Keratinocyte (primary cell): ENCODE measurements around the gene POLDIP2.

Experiments
- EZH2 ChIP-seq: IDR thresholded peaks from one replicate; pipeline ENCODE4 v1.6.1; 2012; ENCODE audit warnings: inconsistent platforms, mild to moderate bottlenecking, low read length, moderate library complexity
- TF ChIP-seq, protein P1 (sequence below), 3 experiments: IDR thresholded peaks in 1 of 3; conservative IDR thresholded peaks in 1 of 3; optimal IDR thresholded peaks in 1 of 3; 2 replicates in 2 of 3; 3 replicates in 1 of 3; pipeline versions ENCODE3 to v1.5.1; 2011; ENCODE audit warnings: low read length in 3 of 3, mild to moderate bottlenecking in 3 of 3, moderate library complexity in 2 of 3, control low read depth in 1 of 3, inconsistent platforms in 1 of 3; ENCODE audit not compliant: insufficient read depth in 2 of 3; ENCODE audit errors: extremely low read depth in 1 of 3

DNA sequence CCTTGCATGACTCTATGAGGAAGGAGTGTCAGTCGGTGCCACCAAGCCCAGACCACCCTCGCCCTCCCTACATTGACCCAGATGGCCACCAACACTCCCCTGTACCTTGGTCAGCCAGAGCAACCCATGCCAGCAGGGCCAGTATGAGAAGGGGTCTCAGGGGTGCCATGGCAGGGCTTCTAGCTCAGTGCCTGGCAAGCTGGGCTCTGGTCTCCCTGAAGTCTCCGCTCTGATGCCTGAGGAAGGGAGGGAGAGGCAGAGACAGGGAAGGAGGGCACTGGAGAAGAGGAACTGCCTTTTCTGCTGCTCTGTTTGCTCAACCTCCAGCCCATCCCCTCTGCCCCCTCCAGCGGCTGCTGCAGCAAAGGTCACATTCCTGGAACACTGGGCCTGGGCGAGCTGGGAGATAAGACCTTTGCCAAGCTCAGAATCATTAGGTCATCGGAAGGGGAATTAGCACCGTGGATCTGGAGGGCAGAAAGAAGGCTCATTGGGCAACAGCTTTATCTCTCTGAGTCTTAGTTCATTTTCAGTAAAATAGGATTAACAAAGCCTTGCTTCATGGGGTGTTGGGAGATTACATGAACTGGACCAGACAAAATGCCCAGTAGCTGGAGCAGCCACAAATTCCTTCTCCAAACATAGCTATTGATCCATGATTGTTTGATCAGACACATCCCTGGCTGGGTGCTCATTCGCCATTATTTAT lies 12.9 kb upstream of the POLDIP2 start, which contains the start of gene VTN:
- TF ChIP-seq, protein P1, sequence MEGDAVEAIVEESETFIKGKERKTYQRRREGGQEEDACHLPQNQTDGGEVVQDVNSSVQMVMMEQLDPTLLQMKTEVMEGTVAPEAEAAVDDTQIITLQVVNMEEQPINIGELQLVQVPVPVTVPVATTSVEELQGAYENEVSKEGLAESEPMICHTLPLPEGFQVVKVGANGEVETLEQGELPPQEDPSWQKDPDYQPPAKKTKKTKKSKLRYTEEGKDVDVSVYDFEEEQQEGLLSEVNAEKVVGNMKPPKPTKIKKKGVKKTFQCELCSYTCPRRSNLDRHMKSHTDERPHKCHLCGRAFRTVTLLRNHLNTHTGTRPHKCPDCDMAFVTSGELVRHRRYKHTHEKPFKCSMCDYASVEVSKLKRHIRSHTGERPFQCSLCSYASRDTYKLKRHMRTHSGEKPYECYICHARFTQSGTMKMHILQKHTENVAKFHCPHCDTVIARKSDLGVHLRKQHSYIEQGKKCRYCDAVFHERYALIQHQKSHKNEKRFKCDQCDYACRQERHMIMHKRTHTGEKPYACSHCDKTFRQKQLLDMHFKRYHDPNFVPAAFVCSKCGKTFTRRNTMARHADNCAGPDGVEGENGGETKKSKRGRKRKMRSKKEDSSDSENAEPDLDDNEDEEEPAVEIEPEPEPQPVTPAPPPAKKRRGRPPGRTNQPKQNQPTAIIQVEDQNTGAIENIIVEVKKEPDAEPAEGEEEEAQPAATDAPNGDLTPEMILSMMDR (optimal IDR thresholded peaks at IDR 0.05 in 1 of 3, IDR thresholded peaks at IDR 0.05 in 1 of 3, conservative IDR thresholded peaks at IDR 0.05 in 1 of 3; ENCODE audit: extremely low read depth in 1 of 3, insufficient read depth in 2 of 3, low read length in 3 of 3), result no peak
- TF ChIP-seq EZH2, result no peak
